Glomerular visceral epithelial cell (primary cell): ENCODE data around the gene MGMT.

Experiments used
- DNase-seq: peaks from one replicate; pipeline ENCODE4 v3.0.0-alpha.2; 2016; ENCODE audit errors: extremely low spot score

Gene MGMT

GRCh38 chr10:129520440-129521080 lies 53.5 kb downstream of the MGMT start:
- no peak for DNase-seq

GRCh38 chr10:129521161-129522025 lies 54.4 kb downstream of the MGMT start:
- no peak for DNase-seq

- no peak for DNase-seq
Measured at GRCh38 chr10:129522041-129522585, 55.1 kb downstream of the MGMT start.

GRCh38 chr10:129523031-129523722 lies 56.1 kb downstream of the MGMT start:
- DNase-seq: no peak

GRCh38 chr10:129523723-129524316 lies 56.8 kb downstream of the MGMT start:
- no peak for DNase-seq

GRCh38 chr10:129524936-129525335 lies 57.9 kb downstream of the MGMT start:
- no peak for DNase-seq

- DNase-seq: no peak
Measured at GRCh38 chr10:129525401-129525801, 58.4 kb downstream of the MGMT start.

GRCh38 chr10:129526943-129527342 lies 59.9 kb downstream of the MGMT start:
- DNase-seq: no peak

- DNase-seq: no peak
Measured at GRCh38 chr10:129528376-129528978, 61.4 kb downstream of the MGMT start.

- no peak for DNase-seq
Measured at GRCh38 chr10:129530581-129530980, 63.5 kb downstream of the MGMT start.

GRCh38 chr10:129531195-129531968 lies 64.3 kb downstream of the MGMT start:
- DNase-seq: peak; percentile 52

GRCh38 chr10:129531969-129532660 lies 65.1 kb downstream of the MGMT start:
- DNase-seq: peak; percentile 70

GRCh38 chr10:129532838-129533237 lies 65.8 kb downstream of the MGMT start:
- peak; percentile 2 for DNase-seq

- no peak for DNase-seq
Measured at GRCh38 chr10:129533281-129533680, 66.2 kb downstream of the MGMT start.

- no peak for DNase-seq
Measured at GRCh38 chr10:129534826-129535225, 67.8 kb downstream of the MGMT start.

GRCh38 chr10:129536336-129536735 lies 69.3 kb downstream of the MGMT start:
- DNase-seq: no peak

GRCh38 chr10:129537151-129537550 lies 70.1 kb downstream of the MGMT start:
- DNase-seq: no peak

GRCh38 chr10:129538236-129538635 lies 71.2 kb downstream of the MGMT start:
- DNase-seq: no peak

- DNase-seq: no peak
Measured at GRCh38 chr10:129541200-129541599, 74.2 kb downstream of the MGMT start.
